ENCODE measurements around the gene DIO3. TPM values are rescaled to one million over a fixed set of nuclear protein-coding genes. Genes with fewer than 3 reads are reported as not detected.

DIO3 gene
- total and polyA plus RNA-seq, 2 of the 4 experiments (the other 2 are of a cell fraction) = not detected

DNA sequence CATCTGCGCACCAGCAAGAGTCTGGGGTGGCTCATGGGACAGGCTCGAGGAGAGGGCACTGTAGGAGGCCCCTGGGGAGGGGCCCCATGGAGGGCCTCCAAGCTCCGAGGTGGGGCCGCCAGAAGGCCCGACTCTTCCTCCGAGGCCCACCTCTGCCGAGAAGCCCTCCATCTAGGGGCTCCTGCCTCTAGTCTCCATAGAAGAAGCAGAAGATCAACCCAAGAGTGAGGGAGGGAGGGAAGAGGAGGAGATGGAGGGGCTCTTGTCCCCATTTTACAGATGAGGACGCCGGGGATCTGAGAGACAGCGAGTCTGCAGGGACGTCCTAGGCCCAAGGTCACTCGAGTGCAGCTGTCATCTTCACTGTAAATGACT lies 41.2 kb downstream of the DIO3 start:
- H4K8ac ChIP-seq (ENCODE audit: low read depth in 2 of 2, low read length in 2 of 2) = no peak overlapping the region

More for the DNA sequence above, 41.2 kb downstream of the DIO3 start:
- H4K20me1 ChIP-seq (ENCODE audit: insufficient read depth, low read length) = no peaks in the 10 kb centered on the region
- BruUV-seq (replicated peaks) = no TSS peak
- H3K4me2 ChIP-seq (ENCODE audit: low read depth, low read length) = no peak overlapping the region
- no peak overlapping the region for H2BK120ac ChIP-seq (ENCODE audit: low read depth, low read length)
- H3K27me3 ChIP-seq (ENCODE audit: control insufficient read depth, insufficient read depth, low read length) = peaks cover 13% of the 10 kb centered on the region; the same call in 1 of the 2 replicates
- H3K4ac ChIP-seq (ENCODE audit: low read depth, low read length) = no peak overlapping the region
- H3K27ac ChIP-seq (ENCODE audit: insufficient read depth, low read length) = no peak overlapping the region
- H3K9me1 ChIP-seq (ENCODE audit: insufficient read depth, low read length) = no peaks in the 10 kb centered on the region
- no peak overlapping the region for H2AFZ ChIP-seq (replicated peaks; ENCODE audit: low read length, poor library complexity)
- H2AK5ac ChIP-seq (ENCODE audit: low read depth, low read length) = no peak overlapping the region
- DNase-seq = no peak
- no peak overlapping the region for H3K56ac ChIP-seq (ENCODE audit: extremely low read depth, insufficient read depth, low read length)
- H4K91ac ChIP-seq (ENCODE audit: insufficient read depth, low read depth, low read length) = no peak overlapping the region
- H4K5ac ChIP-seq (ENCODE audit: low read depth, low read length) = no peak overlapping the region
- ChIA-PET CTCF (no interaction called here), POLR2A (ENCODE audit: unreplicated experiment) (no interaction called here)
- H3K79me1 ChIP-seq (ENCODE audit: low read depth in 1 of 2, low read length in 2 of 2) = no peaks in the 10 kb centered on the region
- H2BK15ac ChIP-seq (ENCODE audit: low read depth, low read length) = no peak overlapping the region
- no peak overlapping the region for H2BK20ac ChIP-seq (ENCODE audit: low read depth, low read length)
- H2AK9ac ChIP-seq (replicated peaks; ENCODE audit: low read depth, low read length, poor library complexity) = no peak overlapping the region
- H3K18ac ChIP-seq (ENCODE audit: low read depth, low read length) = no peak overlapping the region
- H3K9ac ChIP-seq (ENCODE audit: low read depth, low read length) = no peak overlapping the region
- no peaks in the 10 kb centered on the region for H3K36me3 ChIP-seq (ENCODE audit: control insufficient read depth, insufficient read depth, low read length)
- H3K14ac ChIP-seq (replicated peaks; ENCODE audit: low read depth, low read length) = no peak overlapping the region
- dilution Hi-C loops (cut with HindIII; ENCODE audit: low sequenced_read_pairs, unreplicated experiment) (no loop called here), in situ Hi-C loops (cut with MboI; ENCODE audit: low sequenced_read_pairs) (no loop called here), intact Hi-C loops (cut with micrococcal nuclease) (no loop called here)
- H3K4me1 ChIP-seq (ENCODE audit: control insufficient read depth, insufficient read depth, low read length) = no peaks in the 10 kb centered on the region
- ATAC-seq (ENCODE audit: low read depth) = no peak
- H3K4me3 ChIP-seq (ENCODE audit: insufficient read depth, low read depth, low read length) = no peak overlapping the region
- no peaks in the 10 kb centered on the region for H3K9me3 ChIP-seq (ENCODE audit: control insufficient read depth, insufficient read depth, low read length)
- H2BK5ac ChIP-seq (ENCODE audit: low read depth, low read length, poor library complexity, severe bottlenecking) = no peak overlapping the region
- TF ChIP-seq RCOR1 (IDR thresholded peaks at IDR 0.05; ENCODE audit: insufficient replicate concordance, low read length) (no peak), MXI1 (IDR thresholded peaks at IDR 0.05; ENCODE audit: borderline replicate concordance, low read depth, low read length) (no peak), FOS (IDR thresholded peaks at IDR 0.05; ENCODE audit: low read depth, low read length) (no peak)
- TF ChIP-seq, protein P1, sequence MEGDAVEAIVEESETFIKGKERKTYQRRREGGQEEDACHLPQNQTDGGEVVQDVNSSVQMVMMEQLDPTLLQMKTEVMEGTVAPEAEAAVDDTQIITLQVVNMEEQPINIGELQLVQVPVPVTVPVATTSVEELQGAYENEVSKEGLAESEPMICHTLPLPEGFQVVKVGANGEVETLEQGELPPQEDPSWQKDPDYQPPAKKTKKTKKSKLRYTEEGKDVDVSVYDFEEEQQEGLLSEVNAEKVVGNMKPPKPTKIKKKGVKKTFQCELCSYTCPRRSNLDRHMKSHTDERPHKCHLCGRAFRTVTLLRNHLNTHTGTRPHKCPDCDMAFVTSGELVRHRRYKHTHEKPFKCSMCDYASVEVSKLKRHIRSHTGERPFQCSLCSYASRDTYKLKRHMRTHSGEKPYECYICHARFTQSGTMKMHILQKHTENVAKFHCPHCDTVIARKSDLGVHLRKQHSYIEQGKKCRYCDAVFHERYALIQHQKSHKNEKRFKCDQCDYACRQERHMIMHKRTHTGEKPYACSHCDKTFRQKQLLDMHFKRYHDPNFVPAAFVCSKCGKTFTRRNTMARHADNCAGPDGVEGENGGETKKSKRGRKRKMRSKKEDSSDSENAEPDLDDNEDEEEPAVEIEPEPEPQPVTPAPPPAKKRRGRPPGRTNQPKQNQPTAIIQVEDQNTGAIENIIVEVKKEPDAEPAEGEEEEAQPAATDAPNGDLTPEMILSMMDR (conservative IDR thresholded peaks at IDR 0.05; ENCODE audit: low read depth, low read length) = no peak
- H3K23ac ChIP-seq (ENCODE audit: low read depth, low read length) = no peak overlapping the region
- WGBS, 2 experiments (ENCODE audit: extremely low coverage in 2 of 2, insufficient read length in 1 of 2) = 93% methylated on average over 8 of the region's 12 CpGs; no CpG with 5 or more reads in 1 of the 2 experiments

Measured in IMR-90 (cell line).